GM21528 (cell line): Measurements from ENCODE around the gene SNCB.

Experiments used
- ATAC-seq: cut with Tn5 transposase; IDR thresholded peaks from one replicate; pipeline ENCODE4 v1.9.1; 2021; ENCODE audit warnings: mild to moderate bottlenecking, moderate library complexity; ENCODE audit not compliant: unreplicated experiment, low FRiP score

SNCB gene

DNA sequence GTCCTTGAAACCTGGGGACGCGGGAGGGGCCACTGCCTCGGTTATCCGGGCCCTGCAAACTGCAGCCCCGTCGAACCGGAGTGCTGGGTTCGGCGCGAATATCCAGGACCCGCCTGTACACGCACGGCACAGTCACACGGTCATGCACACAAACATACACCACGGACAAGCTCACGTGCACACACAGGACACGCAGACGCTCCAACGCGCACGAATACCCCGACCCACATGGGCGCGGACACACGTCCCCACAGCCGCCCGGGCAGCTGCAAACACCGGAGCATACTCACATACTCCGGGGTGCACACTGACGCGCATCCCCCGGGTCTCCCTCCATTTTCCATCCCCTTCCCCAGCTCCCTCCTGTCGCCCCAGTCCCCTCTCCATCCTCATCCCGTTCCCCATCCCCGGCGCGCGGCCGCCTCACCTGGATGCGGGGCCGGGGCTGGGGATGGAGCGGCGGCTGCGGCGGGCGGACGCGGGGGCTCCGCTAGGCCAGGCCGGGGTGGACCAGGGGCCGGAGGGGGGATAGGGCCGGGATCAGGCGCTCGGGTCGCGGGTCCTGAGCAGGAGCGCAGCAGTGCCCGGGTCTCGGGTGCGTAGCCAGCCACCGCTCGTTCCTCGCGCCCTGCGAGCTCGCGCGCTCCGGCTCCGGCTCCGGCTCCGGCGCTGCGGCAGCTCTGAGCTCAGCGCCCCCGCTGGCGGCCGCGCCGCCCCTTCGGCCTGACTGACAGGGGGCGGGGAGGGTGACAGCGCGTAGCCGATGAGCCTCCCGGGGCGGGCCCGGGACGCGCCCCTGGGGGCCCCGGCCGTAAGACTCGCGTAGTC lies at the start of gene SNCB, which contains the start of gene EIF4E1B:
SNCB (minus strand) TSS at position 682 of the 828 bp plus-strand sequence. CDS start 880 bp downstream, outside the sequence.
EIF4E1B (plus strand) TSS at position 823 of the 828 bp plus-strand sequence. CDS start 12,113 bp downstream, outside the sequence.
- ATAC-seq = no peak

- ATAC-seq = no peak
Observed at GRCh38 chr5:176679365-176680225, 49.3 kb upstream of the SNCB start.

GRCh38 chr5:176678584-176678983 lies 48.2 kb upstream of the SNCB start:
- no peak for ATAC-seq

DNA sequence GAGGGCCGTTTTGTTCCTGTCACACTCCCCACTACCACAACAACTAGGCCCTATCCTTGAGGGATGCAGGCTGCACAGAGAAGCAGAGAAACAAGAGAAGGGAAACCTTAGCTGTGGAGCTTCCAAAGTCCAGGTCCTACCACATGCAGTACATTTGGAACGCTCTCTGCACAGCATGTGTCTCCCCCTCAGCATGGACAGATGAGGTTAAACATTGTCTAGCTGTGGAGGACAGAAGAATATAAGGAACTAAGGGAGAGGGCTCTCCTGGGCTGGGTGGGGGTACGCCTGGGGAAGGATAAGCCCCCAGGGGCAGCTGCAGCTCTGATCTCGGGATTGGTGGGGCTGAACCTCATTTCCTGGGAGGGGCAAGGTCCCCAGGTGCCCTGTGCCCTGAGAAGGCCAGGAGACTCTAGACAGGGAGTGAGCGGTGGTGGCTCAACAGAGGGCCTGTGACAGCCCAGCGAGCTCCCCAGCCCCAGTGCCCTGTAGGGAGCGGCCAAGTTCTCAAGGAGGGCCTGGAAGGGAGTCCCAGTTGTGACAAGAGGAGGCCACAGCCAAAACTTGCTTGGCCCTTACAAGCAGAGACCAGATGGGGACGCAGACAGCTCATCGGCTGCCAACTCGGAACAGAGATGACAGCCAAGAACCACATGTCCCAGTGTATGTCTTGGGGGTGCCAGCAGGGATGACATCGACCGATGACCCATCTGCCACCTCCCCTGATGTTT lies 47.0 kb upstream of the SNCB start:
- no peak for ATAC-seq

DNA sequence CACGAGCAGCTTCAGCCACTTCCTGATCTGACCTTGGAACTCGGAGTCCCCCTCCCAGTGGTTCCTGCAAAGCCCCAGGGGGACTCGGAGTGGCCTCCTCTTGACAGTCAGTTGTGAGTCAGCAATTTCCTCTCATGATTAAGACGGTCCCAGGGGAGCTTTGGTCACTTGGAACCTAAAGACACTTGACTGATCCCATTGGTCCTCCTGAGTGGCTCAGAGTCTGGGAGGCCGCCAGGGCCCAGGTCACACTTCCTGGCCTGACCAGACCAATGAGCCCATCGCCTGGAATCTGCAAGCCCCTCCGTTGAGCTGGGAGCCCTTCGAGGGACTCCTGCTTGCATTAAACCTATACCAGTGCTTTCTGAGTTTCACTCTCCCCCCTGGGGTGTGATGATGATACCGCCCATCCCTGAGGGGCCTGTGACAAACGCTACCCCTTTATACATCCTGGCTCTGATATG lies 46.1 kb upstream of the SNCB start:
- no peak for ATAC-seq

DNA sequence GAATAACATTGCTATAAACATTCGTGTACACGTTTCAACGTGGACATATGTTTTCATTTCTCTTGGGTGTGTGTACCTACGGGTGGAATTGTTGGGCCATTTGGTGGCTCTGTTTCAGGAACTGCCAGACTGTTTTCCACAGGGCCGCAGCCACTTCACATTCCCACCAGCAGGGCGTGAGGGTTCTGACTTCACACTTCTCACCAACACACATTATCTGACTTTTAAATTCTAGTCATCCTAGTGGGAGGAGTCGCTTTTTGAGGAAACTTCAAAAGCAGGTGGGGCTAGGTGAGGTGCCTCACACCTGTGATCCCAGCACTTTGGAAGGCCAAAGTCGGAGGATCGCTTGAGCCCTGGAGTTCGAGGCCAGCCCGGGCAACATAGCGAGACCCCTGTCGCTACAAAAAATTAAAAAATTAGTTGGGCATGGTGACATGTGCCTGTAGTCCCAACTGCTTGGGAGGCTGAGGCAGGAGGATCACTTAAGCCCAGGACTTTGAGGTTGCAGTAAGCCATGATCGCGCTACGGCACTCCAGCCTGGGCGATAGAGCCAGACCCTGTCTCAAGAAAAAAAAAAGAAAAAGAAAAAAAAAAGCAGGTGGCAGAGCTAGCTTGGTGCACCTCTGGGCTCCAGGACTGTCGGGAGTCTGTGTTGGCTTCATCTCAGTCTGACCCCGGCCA lies 45.5 kb upstream of the SNCB start:
- ATAC-seq = no peak

- no peak for ATAC-seq
Observed at GRCh38 chr5:176674799-176675198, 44.5 kb upstream of the SNCB start.

- no peak for ATAC-seq
Observed at GRCh38 chr5:176673651-176674583, 43.6 kb upstream of the SNCB start.

DNA sequence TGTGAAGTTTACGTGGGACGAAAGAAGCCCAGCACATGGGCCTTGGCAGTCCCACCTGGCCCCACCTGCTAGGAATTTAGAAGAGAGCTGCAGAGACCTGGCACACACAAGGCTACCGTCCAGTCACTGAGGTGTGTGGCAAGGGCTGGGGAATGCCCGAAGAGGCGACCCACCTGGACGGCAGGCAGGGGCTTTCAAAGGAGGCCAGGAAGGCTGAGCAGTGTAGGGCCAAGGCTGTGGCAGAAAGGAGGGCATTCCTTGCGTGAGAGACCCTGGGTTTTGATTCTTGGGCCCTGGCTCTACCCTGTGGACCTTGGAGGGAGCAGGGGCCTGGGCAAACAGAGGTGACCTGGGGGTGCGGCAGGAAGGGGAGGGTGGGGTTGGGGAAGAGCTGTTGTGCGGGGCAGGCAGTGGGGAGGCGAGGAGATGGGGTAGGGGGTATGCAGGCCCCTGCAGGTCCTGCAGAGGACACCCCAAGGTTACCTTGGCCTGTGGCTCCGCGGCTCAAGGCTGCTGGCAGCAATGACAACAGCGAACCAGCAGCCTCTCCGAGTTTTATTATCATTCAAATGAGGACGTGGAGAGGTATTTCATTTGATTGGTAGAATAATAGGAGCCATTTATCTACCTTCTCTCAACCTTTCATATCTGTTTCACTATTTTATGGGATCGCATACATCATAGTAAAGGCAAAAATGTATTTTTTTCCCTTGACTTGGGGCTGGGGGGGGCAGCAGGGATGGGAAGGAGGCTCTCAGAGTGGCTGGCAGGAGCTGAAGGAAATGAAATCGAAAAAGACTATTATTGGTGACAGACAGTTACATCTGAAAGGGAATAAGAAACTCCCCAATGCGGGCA lies 41.8 kb upstream of the SNCB start:
- ATAC-seq = no peak

DNA sequence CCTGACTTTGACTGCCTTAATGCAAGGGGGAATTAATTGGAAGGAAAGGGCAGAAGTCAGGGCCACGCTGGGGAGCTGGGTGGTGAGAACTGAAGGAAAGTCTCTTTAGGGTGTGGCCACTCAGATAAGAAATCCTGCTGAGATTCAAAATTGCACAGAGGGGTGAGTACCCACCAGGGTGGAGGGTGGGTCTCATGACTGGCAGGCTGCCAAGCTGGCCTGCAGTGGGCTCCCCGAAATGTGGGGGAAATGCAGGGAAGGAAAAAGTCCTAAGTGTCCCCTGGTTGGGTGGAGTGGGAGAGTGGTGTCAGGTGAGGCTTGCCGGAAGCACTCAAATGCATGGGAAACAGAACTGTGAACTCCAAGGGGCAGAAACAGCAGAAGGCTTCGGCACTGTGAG lies 41.1 kb upstream of the SNCB start:
- no peak for ATAC-seq

GRCh38 chr5:176670449-176670848 lies 40.1 kb upstream of the SNCB start:
- ATAC-seq = no peak

DNA sequence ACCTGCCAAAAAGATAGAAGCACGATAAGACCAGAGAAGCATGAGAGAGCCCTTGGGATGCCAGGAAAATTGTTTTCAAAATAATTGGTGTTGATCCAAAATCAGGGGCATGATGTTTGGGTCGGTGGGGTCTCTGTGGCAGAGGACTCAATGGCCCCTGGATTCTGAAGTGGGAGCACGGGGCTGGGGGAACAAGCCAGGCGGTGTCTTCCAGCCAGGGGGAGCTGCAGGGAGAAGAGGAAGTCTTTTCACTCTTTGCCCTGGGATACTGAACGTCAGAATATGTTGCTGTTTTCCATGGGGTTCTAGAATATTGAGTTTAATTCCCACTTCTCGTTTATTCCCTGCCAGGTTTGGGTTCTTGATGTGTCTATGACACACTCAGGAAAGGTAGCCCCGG lies 37.3 kb upstream of the SNCB start:
- ATAC-seq = no peak

DNA sequence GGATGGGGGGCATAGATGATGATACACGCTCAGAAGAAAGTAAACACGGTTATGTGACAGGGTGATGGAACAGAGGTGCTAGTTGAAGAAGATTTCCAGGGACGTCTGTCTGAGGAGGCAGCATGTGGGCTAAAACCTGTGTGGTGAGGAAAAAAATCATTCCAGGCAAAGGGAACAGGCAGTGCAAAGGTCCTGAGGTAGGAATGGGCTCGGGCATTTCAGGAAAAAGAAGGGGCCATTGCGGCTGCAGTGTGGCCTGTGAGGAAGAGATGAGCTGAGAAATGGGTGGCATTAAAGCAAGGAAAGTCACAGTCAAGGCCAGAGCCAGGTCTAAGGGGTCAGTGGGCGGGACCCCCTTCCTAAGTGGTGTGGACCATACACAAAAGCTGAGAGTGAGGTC lies 35.2 kb upstream of the SNCB start:
- no peak for ATAC-seq

- no peak for ATAC-seq
Observed at GRCh38 chr5:176664886-176665285, 34.6 kb upstream of the SNCB start.

DNA sequence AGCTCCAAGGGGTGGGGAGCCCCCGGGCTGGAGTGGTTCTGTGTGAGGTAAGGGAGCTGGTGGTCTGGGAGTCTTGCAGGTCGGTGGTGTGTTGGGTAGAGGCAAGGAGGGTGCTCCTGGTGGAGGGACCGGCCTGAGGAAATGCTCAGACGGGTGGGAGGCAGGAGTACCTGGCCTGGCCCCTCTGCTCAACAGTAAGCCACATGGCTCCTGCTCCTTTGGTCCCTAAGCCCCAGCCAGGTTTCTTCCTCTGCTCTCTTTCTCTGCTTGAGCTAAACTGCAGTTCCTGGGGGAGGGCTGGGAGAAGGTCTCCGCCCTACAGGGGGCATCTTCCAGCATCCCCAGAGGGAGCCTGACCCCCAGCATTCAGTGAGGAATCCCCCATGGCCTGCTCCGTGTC lies 34.1 kb upstream of the SNCB start:
- no peak for ATAC-seq

DNA sequence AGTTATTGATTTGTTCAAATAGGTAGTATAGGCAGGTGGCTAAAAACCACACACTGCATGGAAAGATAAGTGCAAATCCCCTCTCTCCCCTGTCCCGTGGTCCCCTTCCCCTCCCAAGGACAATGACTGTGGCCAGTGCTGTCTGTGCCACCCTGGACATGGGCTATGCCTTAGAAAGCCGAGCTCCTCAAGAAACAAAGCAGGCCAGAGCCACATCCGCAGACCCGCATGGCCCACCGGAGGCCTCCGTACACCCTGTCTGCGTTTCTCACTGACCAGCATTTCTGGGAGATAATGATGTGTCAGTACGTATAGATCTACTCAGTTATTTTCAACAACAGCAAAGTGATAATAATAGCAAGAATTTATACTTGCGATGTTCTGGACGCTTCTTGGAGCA lies 33.2 kb upstream of the SNCB start:
- ATAC-seq = no peak

- no peak for ATAC-seq
Observed at GRCh38 chr5:176662371-176663333, 32.3 kb upstream of the SNCB start.
